WI38 (cell line): Measurements from ENCODE around the gene INPP4B.

Experiments
- H3K4me3 ChIP-seq: 2 replicates; pipeline ENCODE4 v1.5.1; 2011; ENCODE audit warnings: low read depth, mild to moderate bottlenecking, control low read depth, low read length
- TF ChIP-seq, protein P1 (sequence below): IDR thresholded peaks from 2 replicates; pipeline ENCODE4 v1.5.1; 2012; ENCODE audit warnings: low read depth, mild to moderate bottlenecking, control low read depth, low read length

Gene INPP4B

DNA sequence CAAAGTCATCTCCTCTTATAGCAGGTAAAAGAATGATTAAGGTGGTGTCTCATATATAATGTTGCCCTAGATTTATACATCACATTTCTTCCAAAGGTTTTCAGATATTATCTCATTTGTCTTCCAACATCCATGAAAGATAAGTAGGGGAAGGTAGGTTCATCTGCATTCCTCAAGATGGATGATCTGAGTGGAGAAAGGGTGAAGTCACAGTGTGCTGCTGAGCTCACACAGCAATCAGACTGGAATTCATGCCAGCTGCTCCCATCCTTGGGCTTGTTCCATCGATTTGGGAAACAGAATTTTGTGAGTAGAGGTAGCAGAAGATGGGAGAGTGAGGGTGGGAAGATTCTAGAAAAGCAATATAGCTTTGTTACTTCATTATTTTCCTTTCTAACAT lies 482.4 kb downstream of the INPP4B start:
- no peak overlapping the region for H3K4me3 ChIP-seq
- TF ChIP-seq, protein P1, sequence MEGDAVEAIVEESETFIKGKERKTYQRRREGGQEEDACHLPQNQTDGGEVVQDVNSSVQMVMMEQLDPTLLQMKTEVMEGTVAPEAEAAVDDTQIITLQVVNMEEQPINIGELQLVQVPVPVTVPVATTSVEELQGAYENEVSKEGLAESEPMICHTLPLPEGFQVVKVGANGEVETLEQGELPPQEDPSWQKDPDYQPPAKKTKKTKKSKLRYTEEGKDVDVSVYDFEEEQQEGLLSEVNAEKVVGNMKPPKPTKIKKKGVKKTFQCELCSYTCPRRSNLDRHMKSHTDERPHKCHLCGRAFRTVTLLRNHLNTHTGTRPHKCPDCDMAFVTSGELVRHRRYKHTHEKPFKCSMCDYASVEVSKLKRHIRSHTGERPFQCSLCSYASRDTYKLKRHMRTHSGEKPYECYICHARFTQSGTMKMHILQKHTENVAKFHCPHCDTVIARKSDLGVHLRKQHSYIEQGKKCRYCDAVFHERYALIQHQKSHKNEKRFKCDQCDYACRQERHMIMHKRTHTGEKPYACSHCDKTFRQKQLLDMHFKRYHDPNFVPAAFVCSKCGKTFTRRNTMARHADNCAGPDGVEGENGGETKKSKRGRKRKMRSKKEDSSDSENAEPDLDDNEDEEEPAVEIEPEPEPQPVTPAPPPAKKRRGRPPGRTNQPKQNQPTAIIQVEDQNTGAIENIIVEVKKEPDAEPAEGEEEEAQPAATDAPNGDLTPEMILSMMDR: no peak

- TF ChIP-seq, protein P1: no peak
- H3K4me3 ChIP-seq: no peak overlapping the region
These were observed 484.1 kb downstream of the INPP4B start for GRCh38 chr4:142361981-142362380.

- H3K4me3 ChIP-seq: no peak overlapping the region
- TF ChIP-seq, protein P1: no peak
These were observed 485.4 kb downstream of the INPP4B start for GRCh38 chr4:142360657-142361056.

DNA sequence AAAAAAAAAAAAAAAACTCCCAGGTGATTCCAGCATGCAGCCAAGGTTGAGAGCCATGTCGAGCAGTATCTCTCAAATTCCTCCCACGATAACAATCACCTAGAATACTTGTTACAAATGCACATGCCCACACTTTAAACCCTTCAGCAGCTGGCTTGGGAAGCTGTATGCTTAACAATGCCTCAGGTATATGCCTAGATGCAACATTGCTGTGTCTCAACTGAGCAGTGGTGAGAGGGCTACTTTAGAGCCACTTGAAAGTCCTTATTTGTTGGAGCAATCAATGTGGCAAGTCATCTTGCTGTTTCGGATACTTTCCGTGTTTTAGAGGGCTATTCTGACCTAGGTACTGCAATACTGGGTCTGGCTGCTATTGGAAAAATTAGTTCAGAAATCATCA lies 487.4 kb downstream of the INPP4B start:
- TF ChIP-seq, protein P1: no peak
- H3K4me3 ChIP-seq: no peak overlapping the region

GRCh38 chr4:142356801-142357200 lies 489.3 kb downstream of the INPP4B start:
- TF ChIP-seq, protein P1: no peak
- no peak overlapping the region for H3K4me3 ChIP-seq

DNA sequence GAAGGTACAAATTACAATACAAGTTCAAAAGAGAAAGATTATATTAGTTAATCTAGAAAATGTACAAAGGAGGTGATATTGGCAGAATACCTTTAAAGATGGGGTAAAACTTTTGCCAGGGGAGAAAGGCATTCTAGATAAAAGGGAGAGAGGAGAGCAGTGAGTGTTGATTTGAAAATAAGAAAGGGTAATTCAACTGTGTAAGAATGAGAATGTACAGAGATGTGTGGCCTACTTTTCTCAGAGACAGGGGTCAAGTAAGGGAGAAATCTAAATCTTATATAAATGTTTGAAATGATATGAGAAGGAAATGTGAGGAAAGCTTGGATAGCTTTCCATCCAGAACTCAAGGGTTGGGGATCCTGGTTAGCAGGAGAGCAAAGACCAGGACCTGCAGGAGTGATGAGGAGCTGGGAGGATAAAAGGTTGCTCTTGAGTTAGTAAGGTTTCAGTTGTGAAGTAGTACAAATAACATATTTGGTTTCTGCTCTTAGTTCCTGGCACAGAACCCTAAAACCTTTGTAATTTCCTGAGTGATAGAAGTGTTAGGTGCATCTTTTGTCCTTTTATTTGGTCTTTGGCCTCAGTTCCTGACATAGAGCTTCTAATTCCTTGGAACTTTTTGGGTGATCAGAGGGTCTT lies 489.9 kb downstream of the INPP4B start:
- TF ChIP-seq, protein P1: no peak
- H3K4me3 ChIP-seq: no peak overlapping the region

DNA sequence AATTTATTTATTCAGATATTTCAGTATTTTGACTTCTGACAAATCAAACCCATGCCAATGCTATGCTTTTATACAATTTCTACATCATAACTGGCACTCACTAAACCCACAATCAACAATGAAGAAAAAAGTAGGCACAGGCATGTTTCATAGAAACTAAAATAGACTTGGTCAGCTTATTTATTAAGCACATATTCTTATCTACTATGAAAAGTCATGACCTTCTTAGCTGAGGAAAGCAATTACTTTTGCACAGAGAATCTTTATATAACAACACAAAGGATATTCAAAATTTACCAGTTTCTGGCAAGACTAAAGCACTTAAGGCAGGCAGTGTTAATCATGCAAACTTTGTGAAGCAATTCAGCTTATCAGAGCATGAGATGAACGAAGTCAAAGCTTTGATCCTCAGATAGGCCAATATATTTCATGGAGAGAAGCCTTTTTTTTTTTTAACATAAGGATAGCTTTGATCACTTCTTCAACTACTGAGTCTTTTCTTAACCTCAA lies 490.6 kb downstream of the INPP4B start:
- no peak overlapping the region for H3K4me3 ChIP-seq
- TF ChIP-seq, protein P1: no peak
